ENCODE results near the gene CD99L2. TPM values are rescaled to one million over a fixed set of nuclear protein-coding genes. Genes with fewer than 3 reads are reported as not detected.

Gene CD99L2
- polyA plus RNA-seq, 1 donor from 2014 or later, result 61.0 TPM

- no peak for TF ChIP-seq SMC3 (conservative IDR thresholded peaks at IDR 0.05; ENCODE audit: poor library complexity)
- no peak for TF ChIP-seq REST (IDR thresholded peaks at IDR 0.05; ENCODE audit: borderline replicate concordance)
- TF ChIP-seq MXI1 (conservative IDR thresholded peaks at IDR 0.05; ENCODE audit: poor library complexity, severe bottlenecking), result no peak
- Histone ChIP-seq H3K27ac (ENCODE audit: low read length) (no peak overlapping the region), H3K9me3 (ENCODE audit: low read length) (no peaks in the 10 kb centered on the region)
These were observed 27.1 kb downstream of the CD99L2 start for GRCh38 chrX:150871341-150871811.

GRCh38 chrX:150870487-150871340 lies 27.8 kb downstream of the CD99L2 start:
- Histone ChIP-seq H2AFZ (ENCODE audit: low read depth, low read length) (no peak overlapping the region), H3F3A (ENCODE audit: insufficient read depth, low read length, poor library complexity, severe bottlenecking) (no peaks in the 10 kb centered on the region), H3K4me2 (ENCODE audit: low read length) (no peak overlapping the region), H3K4me3 (ENCODE audit: low read length) (no peak overlapping the region), H3K9me3 (ENCODE audit: low read length) (no peaks in the 10 kb centered on the region), H3K9me2 (ENCODE audit: insufficient read depth, low read length) (no peaks in the 10 kb centered on the region), H3K79me2 (replicated peaks; ENCODE audit: insufficient read depth, low read length) (no peaks in the 10 kb centered on the region), H4K20me1 (ENCODE audit: insufficient read depth) (no peaks in the 10 kb centered on the region), H3K9ac (ENCODE audit: low read length) (no peak overlapping the region), H3K36me3 (ENCODE audit: insufficient read depth, low read length) (no peaks in the 10 kb centered on the region), H3K27ac (ENCODE audit: low read length) (no peak overlapping the region), H3K27me3 (ENCODE audit: insufficient read depth, low read depth, low read length) (no peaks in the 10 kb centered on the region)
- TF ChIP-seq TAF1 (IDR thresholded peaks at IDR 0.05; ENCODE audit: low read depth) (no peak), SMC3 (conservative IDR thresholded peaks at IDR 0.05; ENCODE audit: poor library complexity) (no peak), RAD21 (conservative IDR thresholded peaks at IDR 0.05) (no peak), EZH2 (IDR thresholded peaks at IDR 0.05; ENCODE audit: borderline replicate concordance, insufficient read depth, low read length, poor library complexity, severe bottlenecking) (no peak), CTCF (IDR thresholded peaks at IDR 0.05; ENCODE audit: poor library complexity, severe bottlenecking) (no peak), EP300 (conservative IDR thresholded peaks at IDR 0.05; ENCODE audit: poor library complexity, severe bottlenecking) (no peak), MXI1 (conservative IDR thresholded peaks at IDR 0.05; ENCODE audit: poor library complexity, severe bottlenecking) (no peak), REST (IDR thresholded peaks at IDR 0.05; ENCODE audit: borderline replicate concordance) (no peak), POLR2AphosphoS5 (IDR thresholded peaks at IDR 0.05) (no peak)

More at GRCh38 chrX:150871341-150871811, 27.1 kb downstream of the CD99L2 start:
- Histone ChIP-seq H4K20me1 (ENCODE audit: insufficient read depth) (no peaks in the 10 kb centered on the region), H3K79me2 (replicated peaks; ENCODE audit: insufficient read depth, low read length) (no peaks in the 10 kb centered on the region), H3K9ac (ENCODE audit: low read length) (no peak overlapping the region), H3K4me2 (ENCODE audit: low read length) (no peak overlapping the region), H3K27me3 (ENCODE audit: insufficient read depth, low read depth, low read length) (no peaks in the 10 kb centered on the region), H3F3A (ENCODE audit: insufficient read depth, low read length, poor library complexity, severe bottlenecking) (no peaks in the 10 kb centered on the region), H3K36me3 (ENCODE audit: insufficient read depth, low read length) (no peaks in the 10 kb centered on the region), H3K9me2 (ENCODE audit: insufficient read depth, low read length) (no peaks in the 10 kb centered on the region), H3K4me3 (ENCODE audit: low read length) (no peak overlapping the region), H2AFZ (ENCODE audit: low read depth, low read length) (no peak overlapping the region)
